HFF-Myc (cell line): ENCODE results near the gene PC.

Experiments used
- DNase-seq: peaks from one replicate; pipeline ENCODE4 v3.0.0-alpha.2; 2011; ENCODE audit warnings: low read depth; ENCODE audit errors: extremely low read depth
- H3K4me3 ChIP-seq: replicated peaks from 2 replicates; pipeline ENCODE4 v1.5.1; 2011; ENCODE audit warnings: low read depth, mild to moderate bottlenecking, control low read depth, low read length
- CTCF ChIP-seq: IDR thresholded peaks from 2 replicates; pipeline ENCODE4 v1.5.1; 2012; ENCODE audit warnings: mild to moderate bottlenecking, low read depth, low read length, control low read depth; ENCODE audit errors: missing control alignments

The PC gene

DNA sequence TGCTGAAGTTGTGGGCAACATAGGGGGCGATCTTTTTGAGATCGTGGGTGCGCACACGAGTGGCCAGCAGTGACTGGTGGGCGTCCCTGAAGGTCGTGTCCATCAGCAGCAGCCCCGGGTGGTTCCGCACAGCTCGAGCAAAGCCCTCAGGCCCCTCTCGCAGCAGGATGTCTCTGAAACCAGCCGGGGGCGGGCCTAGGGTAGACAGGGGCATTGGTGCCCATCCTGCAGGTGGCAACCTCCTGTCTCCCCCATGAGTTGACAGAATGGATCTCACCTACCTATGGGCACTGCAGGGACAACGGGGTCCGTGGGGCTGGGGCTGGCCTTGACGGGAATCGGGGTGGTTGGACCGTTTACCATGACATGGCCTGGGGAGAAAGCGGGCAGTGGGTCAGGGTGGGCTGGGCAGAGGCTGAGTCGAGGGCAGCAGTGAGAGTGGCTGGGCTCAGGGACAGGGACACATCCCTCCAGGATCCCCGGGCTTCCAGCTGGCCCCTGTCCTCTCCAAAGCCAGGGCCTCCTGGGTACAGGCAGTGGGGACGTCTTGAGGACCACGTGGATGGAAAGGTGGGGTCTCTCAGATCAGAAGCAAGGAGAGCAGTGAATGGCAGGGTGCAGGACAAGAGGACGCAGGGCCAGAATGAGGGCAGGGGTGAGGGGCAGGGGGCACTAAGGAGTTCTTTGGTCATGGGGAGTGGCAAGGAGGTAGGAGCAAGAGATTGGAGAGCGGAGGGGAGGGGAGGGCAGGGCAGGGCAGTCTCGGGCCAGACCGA is 105.5 kb downstream of the PC start:
- H3K4me3 ChIP-seq: no peak overlapping the region
- no peak for TF ChIP-seq CTCF
- DNase-seq: no peak

GRCh38 chr11:66851698-66852465 is 106.3 kb downstream of the PC start:
- DNase-seq: no peak
- no peak for TF ChIP-seq CTCF
- no peak overlapping the region for H3K4me3 ChIP-seq

- DNase-seq: no peak
- TF ChIP-seq CTCF: no peak
- no peak overlapping the region for H3K4me3 ChIP-seq
Measured at GRCh38 chr11:66851239-66851596, 107.0 kb downstream of the PC start.

- no peak for TF ChIP-seq CTCF
- H3K4me3 ChIP-seq: no peak overlapping the region
- DNase-seq: no peak
Measured at GRCh38 chr11:66850588-66851238, 107.5 kb downstream of the PC start.

GRCh38 chr11:66850235-66850587 is 108.0 kb downstream of the PC start:
- H3K4me3 ChIP-seq: no peak overlapping the region
- TF ChIP-seq CTCF: no peak
- DNase-seq: no peak

DNA sequence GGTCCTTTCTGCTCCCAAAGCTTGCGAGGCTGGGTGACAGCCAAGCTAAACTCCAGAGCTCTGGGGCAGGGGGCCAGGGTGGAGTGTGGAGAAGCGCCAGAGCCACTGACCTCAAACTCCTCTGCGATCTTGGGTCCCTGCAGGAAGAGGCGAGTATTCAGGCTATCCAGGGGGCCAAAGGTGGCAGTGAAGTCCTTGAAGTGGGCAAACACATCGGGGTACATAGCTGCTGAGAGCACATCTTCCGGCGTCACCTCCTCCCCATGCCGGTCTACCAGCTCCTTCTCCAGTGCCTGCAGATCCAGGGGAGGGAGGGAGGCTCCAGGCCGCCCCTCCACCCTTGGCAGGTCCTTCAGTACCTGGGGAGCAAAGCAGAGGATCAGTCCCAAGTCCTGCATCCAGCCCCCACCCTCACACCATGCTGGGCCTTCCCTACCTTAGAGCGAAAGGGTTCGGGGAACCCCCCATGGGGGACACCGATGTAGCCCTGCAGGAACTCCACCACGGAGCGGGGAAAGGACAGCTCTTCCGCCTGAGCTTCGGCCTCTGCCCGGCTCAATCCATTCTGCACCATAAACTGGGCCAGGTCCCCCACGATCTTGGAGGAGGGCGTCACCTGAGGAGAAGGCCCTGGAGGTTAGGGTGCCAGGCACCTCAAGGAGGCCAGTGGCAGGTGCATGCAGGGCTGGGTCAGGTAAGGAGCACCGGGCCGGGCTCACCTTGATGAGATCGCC is 108.5 kb downstream of the PC start:
- no peak for DNase-seq
- TF ChIP-seq CTCF: no peak
- no peak overlapping the region for H3K4me3 ChIP-seq
